GM23338 (cell line): ENCODE data around the gene NCK2. TPM values are rescaled to one million over a fixed set of nuclear protein-coding genes. Genes with fewer than 3 reads are reported as not detected.

Experiments
- ATAC-seq: fragments of 200-7000 bp; cut with Tn5 transposase; 3 replicates; pipeline ENCODE4 v1.9.1; 2020
- DNase-seq: peaks from one replicate; pipeline ENCODE4 v3.0.0-alpha.2; 2015; ENCODE audit warnings: low spot score
- H2AFZ ChIP-seq: fragments of 200-600 bp; sonication (generic); 2 replicates; pipeline ENCODE4 v1.8.0; 2016; ENCODE audit warnings: antibody characterized with exemption, mild to moderate bottlenecking, moderate library complexity
- H3F3A ChIP-seq: fragments of 200-600 bp; sonication (generic); replicated peaks from 2 replicates; pipeline ENCODE4 v1.8.0; 2017; ENCODE audit warnings: antibody characterized with exemption, mixed run types, low read depth
- H3K27ac ChIP-seq: fragments of 200-600 bp; sonication (generic); 2 replicates; pipeline ENCODE4 v1.6.1; 2016; ENCODE audit warnings: low read depth
- H3K27me3 ChIP-seq: fragments of 200-600 bp; sonication (generic); 2 replicates; pipeline ENCODE4 v1.8.0; 2016; ENCODE audit warnings: mild to moderate bottlenecking, mixed run types, moderate library complexity; ENCODE audit not compliant: insufficient read depth
- H3K36me3 ChIP-seq: fragments of 200-600 bp; sonication (generic); 2 replicates; pipeline ENCODE4 v1.8.0; 2016; ENCODE audit warnings: mild to moderate bottlenecking; ENCODE audit not compliant: insufficient read depth
- H3K4me1 ChIP-seq: fragments of 200-600 bp; sonication (generic); 2 replicates; pipeline ENCODE4 v1.8.0; 2016; ENCODE audit warnings: mild to moderate bottlenecking, moderate library complexity; ENCODE audit not compliant: insufficient read depth
- H3K4me2 ChIP-seq: fragments of 200-600 bp; sonication (generic); 2 replicates; pipeline ENCODE4 v1.7.1; 2017; ENCODE audit warnings: mixed run types
- H3K4me3 ChIP-seq: fragments of 200-600 bp; sonication (generic); 2 replicates; pipeline ENCODE4 v1.6.1; 2016; ENCODE audit warnings: mixed run types
- H3K79me2 ChIP-seq: fragments of 200-600 bp; sonication (generic); replicated peaks from 2 replicates; pipeline ENCODE4 v1.8.0; 2017; ENCODE audit warnings: mild to moderate bottlenecking; ENCODE audit not compliant: insufficient read depth
- H3K9me2 ChIP-seq: fragments of 200-600 bp; sonication (generic); 2 replicates; pipeline ENCODE4 v1.8.0; 2017; ENCODE audit not compliant: insufficient read depth
- H4K20me1 ChIP-seq: fragments of 200-600 bp; sonication (generic); replicated peaks from 2 replicates; pipeline ENCODE4 v1.8.0; 2017; ENCODE audit warnings: mild to moderate bottlenecking; ENCODE audit not compliant: insufficient read depth
- H3K27ac Mint-ChIP-seq: 2 replicates; pipeline ENCODE4 v1.8.0; 2020; ENCODE audit warnings: inconsistent platforms, mild to moderate bottlenecking, moderate library complexity, mixed read lengths
- H3K27me3 Mint-ChIP-seq: 3 replicates; pipeline ENCODE4 v1.8.0; 2022; ENCODE audit warnings: low read depth, mild to moderate bottlenecking, moderate library complexity, mixed read lengths, inconsistent platforms; ENCODE audit not compliant: insufficient read depth, poor library complexity
- H3K36me3 Mint-ChIP-seq: 3 replicates; pipeline ENCODE4 v1.8.0; 2021; ENCODE audit warnings: low read depth, mild to moderate bottlenecking, inconsistent platforms, moderate library complexity, mixed read lengths
- H3K4me1 Mint-ChIP-seq: 3 replicates; pipeline ENCODE4 v1.8.0; 2020; ENCODE audit warnings: mild to moderate bottlenecking, inconsistent platforms, mixed read lengths
- H3K4me3 Mint-ChIP-seq: 3 replicates; pipeline ENCODE4 v1.8.0; 2021; ENCODE audit warnings: moderate library complexity, mild to moderate bottlenecking, inconsistent platforms, mixed read lengths
- H3K9me3 Mint-ChIP-seq: 3 replicates; pipeline ENCODE4 v1.8.0; 2020; ENCODE audit warnings: moderate library complexity, mild to moderate bottlenecking, inconsistent platforms, mixed read lengths
- CREB1 ChIP-seq: fragments of 250-450 bp; sonication (Bioruptor Pico); IDR thresholded peaks from 2 replicates; pipeline ENCODE4 v1.5.0; 2020; ENCODE audit warnings: low read depth, mild to moderate bottlenecking, moderate library complexity
- EZH2phosphoT487 ChIP-seq: fragments of 200-600 bp; sonication (generic); IDR thresholded peaks from one replicate; pipeline ENCODE4 v1.8.1; 2018; ENCODE audit warnings: antibody characterized with exemption; ENCODE audit not compliant: unreplicated experiment
- JUNB ChIP-seq: IDR thresholded peaks from one replicate; pipeline ENCODE4 v1.6.1; 2016; ENCODE audit warnings: antibody characterized with exemption; ENCODE audit not compliant: unreplicated experiment
- NANOG ChIP-seq: IDR thresholded peaks from 2 replicates; pipeline ENCODE4 v1.6.1; 2016; ENCODE audit warnings: antibody characterized with exemption, borderline replicate concordance
- POLR2AphosphoS5 ChIP-seq: IDR thresholded peaks from 2 replicates; pipeline ENCODE4 v1.6.1; 2016; ENCODE audit warnings: antibody characterized with exemption, low read depth
- STAT1 ChIP-seq: IDR thresholded peaks from one replicate; pipeline ENCODE4 v1.6.1; 2016; ENCODE audit warnings: antibody characterized with exemption; ENCODE audit not compliant: unreplicated experiment
- ZNF331 ChIP-seq: fragments of 250-450 bp; sonication (Bioruptor Pico); IDR thresholded peaks from 2 replicates; pipeline ENCODE4 v1.5.0; 2020; ENCODE audit warnings: low read depth, mild to moderate bottlenecking, moderate library complexity
- polyA plus RNA-seq: library from polyadenylated mRNA; unstranded; fragments of >200 nt; fragmentation: Nextera tagmentation; extraction: Ambion mirVana; gene quantifications from 2 replicates; pipeline ENCODE4 v1.2.1, GENCODE V29; 2016
- total RNA-seq: library from RNA; depleted of rRNA; stranded (reverse); fragments of >200 nt; shearing (Covaris generic); gene quantifications from 2 replicates; pipeline ENCODE4 v1.2.3, GENCODE V29; 2014
- TF ChIP-seq, protein P1 (sequence below), 2 experiments: fragments of 200-600 bp in 1 of 2; sonication (generic) in 1 of 2; conservative IDR thresholded peaks; 2 replicates each; pipeline versions ENCODE4 v1.5.1 to v1.6.1; 2016 to 2017; ENCODE audit warnings: antibody characterized with exemption in 2 of 2, low read depth in 2 of 2, mild to moderate bottlenecking in 2 of 2, moderate library complexity in 1 of 2
- TF ChIP-seq, protein P2 (sequence below): IDR thresholded peaks from 2 replicates; pipeline ENCODE4 v1.6.1; 2016; ENCODE audit warnings: antibody characterized with exemption
- TF ChIP-seq, protein P3 (sequence below): fragments of 250-450 bp; sonication (Bioruptor Pico); IDR thresholded peaks from 2 replicates; pipeline ENCODE4 v1.5.0; 2020; ENCODE audit warnings: mild to moderate bottlenecking, moderate library complexity

Gene NCK2
- total and polyA plus RNA-seq, 2 experiments from 2014 or later, result 26.9 to 59.9 TPM

DNA sequence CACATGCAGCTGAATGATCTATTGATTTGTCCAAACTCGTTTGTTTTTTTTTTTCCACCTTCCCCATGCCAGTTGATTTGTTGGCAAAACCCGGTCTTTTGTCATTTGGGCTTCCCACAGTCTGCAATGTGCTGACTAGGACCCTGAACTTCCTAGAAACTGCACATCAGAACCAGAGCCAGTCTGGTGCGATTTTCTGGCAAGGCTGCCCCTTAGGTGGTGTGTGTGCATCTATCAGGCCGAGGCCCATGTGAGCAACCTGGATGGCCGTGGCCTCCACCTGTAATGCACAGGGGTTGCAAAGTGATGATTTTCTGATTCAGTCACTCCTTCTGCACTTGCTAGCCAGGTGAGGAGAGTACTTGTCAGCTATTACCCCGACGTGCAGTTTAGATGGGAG is 47.8 kb downstream of the NCK2 start (continued):
- TF ChIP-seq, protein P1, sequence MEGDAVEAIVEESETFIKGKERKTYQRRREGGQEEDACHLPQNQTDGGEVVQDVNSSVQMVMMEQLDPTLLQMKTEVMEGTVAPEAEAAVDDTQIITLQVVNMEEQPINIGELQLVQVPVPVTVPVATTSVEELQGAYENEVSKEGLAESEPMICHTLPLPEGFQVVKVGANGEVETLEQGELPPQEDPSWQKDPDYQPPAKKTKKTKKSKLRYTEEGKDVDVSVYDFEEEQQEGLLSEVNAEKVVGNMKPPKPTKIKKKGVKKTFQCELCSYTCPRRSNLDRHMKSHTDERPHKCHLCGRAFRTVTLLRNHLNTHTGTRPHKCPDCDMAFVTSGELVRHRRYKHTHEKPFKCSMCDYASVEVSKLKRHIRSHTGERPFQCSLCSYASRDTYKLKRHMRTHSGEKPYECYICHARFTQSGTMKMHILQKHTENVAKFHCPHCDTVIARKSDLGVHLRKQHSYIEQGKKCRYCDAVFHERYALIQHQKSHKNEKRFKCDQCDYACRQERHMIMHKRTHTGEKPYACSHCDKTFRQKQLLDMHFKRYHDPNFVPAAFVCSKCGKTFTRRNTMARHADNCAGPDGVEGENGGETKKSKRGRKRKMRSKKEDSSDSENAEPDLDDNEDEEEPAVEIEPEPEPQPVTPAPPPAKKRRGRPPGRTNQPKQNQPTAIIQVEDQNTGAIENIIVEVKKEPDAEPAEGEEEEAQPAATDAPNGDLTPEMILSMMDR (conservative IDR thresholded peaks at IDR 0.05; ENCODE audit: low read depth in 2 of 2), result no peak
- no peak for TF ChIP-seq CREB1 (CRISPR knock-in tag)
- no peak for TF ChIP-seq JUNB
- TF ChIP-seq, protein P2, sequence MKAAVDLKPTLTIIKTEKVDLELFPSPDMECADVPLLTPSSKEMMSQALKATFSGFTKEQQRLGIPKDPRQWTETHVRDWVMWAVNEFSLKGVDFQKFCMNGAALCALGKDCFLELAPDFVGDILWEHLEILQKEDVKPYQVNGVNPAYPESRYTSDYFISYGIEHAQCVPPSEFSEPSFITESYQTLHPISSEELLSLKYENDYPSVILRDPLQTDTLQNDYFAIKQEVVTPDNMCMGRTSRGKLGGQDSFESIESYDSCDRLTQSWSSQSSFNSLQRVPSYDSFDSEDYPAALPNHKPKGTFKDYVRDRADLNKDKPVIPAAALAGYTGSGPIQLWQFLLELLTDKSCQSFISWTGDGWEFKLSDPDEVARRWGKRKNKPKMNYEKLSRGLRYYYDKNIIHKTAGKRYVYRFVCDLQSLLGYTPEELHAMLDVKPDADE, result no peak
- TF ChIP-seq STAT1, result no peak
- TF ChIP-seq POLR2AphosphoS5, result no peak
- TF ChIP-seq EZH2phosphoT487, result no peak

DNA sequence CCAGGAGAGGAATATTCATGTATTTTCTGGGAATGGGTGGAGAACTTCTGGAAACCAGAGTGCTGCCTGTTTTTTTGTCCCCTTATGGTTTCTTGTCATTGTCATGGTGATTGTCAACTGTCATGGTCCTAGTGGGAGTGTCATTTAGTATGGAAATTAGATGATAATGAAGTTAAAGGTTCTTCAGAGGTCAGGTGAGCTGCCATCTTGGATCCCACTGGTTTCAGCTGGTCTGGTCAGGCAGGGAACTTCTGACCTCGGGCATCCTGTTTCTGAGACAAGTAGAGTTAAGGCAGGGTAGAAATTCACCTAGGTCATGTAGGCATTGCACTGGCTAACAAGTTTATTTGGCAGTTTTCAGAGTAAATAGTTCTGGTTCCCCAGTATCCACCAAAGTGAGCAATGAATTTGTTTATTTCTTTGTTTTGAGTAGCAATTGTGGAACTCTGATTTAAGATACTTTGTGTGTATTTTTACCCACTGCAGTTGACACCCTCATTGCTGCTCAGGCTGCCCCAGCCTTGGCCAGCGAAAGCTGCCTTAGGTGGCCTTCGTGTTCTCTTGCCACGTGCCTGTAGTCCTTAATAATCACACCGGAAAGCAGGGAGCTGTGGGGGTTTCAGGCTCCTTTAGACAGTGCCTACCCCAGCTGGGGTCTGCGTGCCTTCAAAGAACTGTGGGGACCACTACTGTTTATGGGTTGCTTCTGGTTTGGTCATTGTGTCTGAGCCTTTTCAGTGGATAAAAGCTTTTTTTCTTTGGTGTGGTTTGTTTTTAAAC is 48.7 kb downstream of the NCK2 start:
- H3K4me2 ChIP-seq, result no peak overlapping the region
- peaks cover 55% of the 10 kb centered on the region for H3K4me1 ChIP-seq
- H3K36me3 ChIP-seq, result no peaks in the 10 kb centered on the region
- no peaks in the 10 kb centered on the region for H3F3A ChIP-seq
- no peaks in the 10 kb centered on the region for H3K27me3 ChIP-seq
- ATAC-seq, result no peak
- H3K9me2 ChIP-seq, result peaks cover 8% of the 10 kb centered on the region
- peaks cover 4% of the 10 kb centered on the region for H3K27me3 Mint-ChIP-seq
- no peak for DNase-seq
- no peaks in the 10 kb centered on the region for H3K9me3 Mint-ChIP-seq
- H3K27ac ChIP-seq, result no peak overlapping the region
- H3K79me2 ChIP-seq, result peaks cover 99% of the 10 kb centered on the region
- H4K20me1 ChIP-seq, result peaks cover 38% of the 10 kb centered on the region
- peaks cover 5% of the 10 kb centered on the region; the same call in 1 of the 3 replicates for H3K36me3 Mint-ChIP-seq
- no peak overlapping the region for H2AFZ ChIP-seq
- H3K27ac Mint-ChIP-seq, result no peak overlapping the region
- peaks cover 75% of the 10 kb centered on the region for H3K4me1 Mint-ChIP-seq
- TF ChIP-seq NANOG, result no peak
- no peak overlapping the region for H3K4me3 ChIP-seq
- no peak overlapping the region for H3K4me3 Mint-ChIP-seq

DNA sequence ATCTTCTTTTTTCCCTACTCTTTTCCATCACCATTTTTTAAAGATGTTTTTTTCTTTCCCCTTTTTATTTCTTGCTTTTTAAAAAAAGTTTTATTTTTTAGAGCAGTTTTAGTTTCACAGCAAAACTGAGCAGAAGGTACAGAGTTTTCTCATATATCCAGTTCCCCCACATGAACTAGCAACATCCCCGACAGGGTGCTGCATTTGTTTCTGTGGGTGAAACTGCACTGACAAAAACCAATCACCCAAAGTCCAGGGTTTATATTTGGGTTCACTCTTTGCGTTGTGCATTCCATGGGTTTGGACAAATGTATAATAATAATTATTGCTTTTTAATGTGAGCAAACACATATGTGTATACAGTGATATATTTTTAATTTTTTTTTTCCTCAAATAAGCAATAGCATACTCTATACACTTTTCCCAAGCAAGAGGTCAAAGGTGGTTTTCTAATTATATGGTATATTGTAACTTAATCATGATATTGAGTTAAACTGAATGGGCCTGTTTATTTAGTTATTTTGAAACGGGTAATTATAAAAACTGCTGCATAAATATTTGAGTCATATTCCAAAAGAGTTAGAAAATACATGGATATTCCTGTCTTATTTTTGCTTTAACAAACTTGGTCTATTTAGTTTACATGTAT is 50.3 kb downstream of the NCK2 start:
- peaks cover 5% of the 10 kb centered on the region; the same call in 1 of the 3 replicates for H3K36me3 Mint-ChIP-seq
- TF ChIP-seq ZNF331 (CRISPR knock-in tag) (no peak), POLR2AphosphoS5 (no peak), STAT1 (no peak)
- TF ChIP-seq, protein P3, sequence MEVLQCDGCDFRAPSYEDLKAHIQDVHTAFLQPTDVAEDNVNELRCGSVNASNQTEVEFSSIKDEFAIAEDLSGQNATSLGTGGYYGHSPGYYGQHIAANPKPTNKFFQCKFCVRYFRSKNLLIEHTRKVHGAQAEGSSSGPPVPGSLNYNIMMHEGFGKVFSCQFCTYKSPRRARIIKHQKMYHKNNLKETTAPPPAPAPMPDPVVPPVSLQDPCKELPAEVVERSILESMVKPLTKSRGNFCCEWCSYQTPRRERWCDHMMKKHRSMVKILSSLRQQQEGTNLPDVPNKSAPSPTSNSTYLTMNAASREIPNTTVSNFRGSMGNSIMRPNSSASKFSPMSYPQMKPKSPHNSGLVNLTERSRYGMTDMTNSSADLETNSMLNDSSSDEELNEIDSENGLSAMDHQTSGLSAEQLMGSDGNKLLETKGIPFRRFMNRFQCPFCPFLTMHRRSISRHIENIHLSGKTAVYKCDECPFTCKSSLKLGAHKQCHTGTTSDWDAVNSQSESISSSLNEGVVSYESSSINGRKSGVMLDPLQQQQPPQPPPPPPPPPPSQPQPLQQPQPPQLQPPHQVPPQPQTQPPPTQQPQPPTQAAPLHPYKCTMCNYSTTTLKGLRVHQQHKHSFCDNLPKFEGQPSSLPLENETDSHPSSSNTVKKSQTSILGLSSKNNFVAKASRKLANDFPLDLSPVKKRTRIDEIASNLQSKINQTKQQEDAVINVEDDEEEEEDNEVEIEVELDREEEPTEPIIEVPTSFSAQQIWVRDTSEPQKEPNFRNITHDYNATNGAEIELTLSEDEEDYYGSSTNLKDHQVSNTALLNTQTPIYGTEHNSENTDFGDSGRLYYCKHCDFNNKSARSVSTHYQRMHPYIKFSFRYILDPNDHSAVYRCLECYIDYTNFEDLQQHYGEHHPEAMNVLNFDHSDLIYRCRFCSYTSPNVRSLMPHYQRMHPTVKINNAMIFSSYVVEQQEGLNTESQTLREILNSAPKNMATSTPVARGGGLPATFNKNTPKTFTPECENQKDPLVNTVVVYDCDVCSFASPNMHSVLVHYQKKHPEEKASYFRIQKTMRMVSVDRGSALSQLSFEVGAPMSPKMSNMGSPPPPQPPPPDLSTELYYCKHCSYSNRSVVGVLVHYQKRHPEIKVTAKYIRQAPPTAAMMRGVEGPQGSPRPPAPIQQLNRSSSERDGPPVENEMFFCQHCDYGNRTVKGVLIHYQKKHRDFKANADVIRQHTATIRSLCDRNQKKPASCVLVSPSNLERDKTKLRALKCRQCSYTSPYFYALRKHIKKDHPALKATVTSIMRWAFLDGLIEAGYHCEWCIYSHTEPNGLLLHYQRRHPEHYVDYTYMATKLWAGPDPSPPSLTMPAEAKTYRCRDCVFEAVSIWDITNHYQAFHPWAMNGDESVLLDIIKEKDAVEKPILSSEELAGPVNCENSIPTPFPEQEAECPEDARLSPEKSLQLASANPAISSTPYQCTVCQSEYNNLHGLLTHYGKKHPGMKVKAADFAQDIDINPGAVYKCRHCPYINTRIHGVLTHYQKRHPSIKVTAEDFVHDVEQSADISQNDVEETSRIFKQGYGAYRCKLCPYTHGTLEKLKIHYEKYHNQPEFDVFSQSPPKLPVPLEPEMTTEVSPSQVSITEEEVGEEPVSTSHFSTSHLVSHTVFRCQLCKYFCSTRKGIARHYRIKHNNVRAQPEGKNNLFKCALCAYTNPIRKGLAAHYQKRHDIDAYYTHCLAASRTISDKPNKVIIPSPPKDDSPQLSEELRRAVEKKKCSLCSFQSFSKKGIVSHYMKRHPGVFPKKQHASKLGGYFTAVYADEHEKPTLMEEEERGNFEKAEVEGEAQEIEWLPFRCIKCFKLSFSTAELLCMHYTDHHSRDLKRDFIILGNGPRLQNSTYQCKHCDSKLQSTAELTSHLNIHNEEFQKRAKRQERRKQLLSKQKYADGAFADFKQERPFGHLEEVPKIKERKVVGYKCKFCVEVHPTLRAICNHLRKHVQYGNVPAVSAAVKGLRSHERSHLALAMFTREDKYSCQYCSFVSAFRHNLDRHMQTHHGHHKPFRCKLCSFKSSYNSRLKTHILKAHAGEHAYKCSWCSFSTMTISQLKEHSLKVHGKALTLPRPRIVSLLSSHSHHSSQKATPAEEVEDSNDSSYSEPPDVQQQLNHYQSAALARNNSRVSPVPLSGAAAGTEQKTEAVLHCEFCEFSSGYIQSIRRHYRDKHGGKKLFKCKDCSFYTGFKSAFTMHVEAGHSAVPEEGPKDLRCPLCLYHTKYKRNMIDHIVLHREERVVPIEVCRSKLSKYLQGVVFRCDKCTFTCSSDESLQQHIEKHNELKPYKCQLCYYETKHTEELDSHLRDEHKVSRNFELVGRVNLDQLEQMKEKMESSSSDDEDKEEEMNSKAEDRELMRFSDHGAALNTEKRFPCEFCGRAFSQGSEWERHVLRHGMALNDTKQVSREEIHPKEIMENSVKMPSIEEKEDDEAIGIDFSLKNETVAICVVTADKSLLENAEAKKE (CRISPR knock-in tag), result no peak

More for the DNA sequence above, 50.3 kb downstream of the NCK2 start:
- peaks cover 15% of the 10 kb centered on the region for H3K9me2 ChIP-seq
- H3K4me3 Mint-ChIP-seq, result peak overlapping the region; percentile 22; the same call in 1 of the 3 replicates
- peaks cover 64% of the 10 kb centered on the region for H3K4me1 Mint-ChIP-seq
- peak overlapping the region; percentile 11 for H3K4me2 ChIP-seq
- H3K27ac Mint-ChIP-seq, result peak overlapping the region; percentile 32; the same call in 1 of the 2 replicates
- peaks cover 38% of the 10 kb centered on the region for H3K4me1 ChIP-seq
- no peaks in the 10 kb centered on the region for H3K9me3 Mint-ChIP-seq
- ATAC-seq (no peak), DNase-seq (no peak)
- no peak overlapping the region for H2AFZ ChIP-seq
- no peaks in the 10 kb centered on the region for H3K36me3 ChIP-seq
- H3F3A ChIP-seq, result no peaks in the 10 kb centered on the region
- H3K27ac ChIP-seq, result no peak overlapping the region; the same call in 1 of the 2 replicates
- H3K4me3 ChIP-seq, result no peak overlapping the region
- peaks cover 100% of the 10 kb centered on the region for H3K79me2 ChIP-seq
- H4K20me1 ChIP-seq, result peaks cover 27% of the 10 kb centered on the region; the same call in 1 of the 2 replicates
- no peaks in the 10 kb centered on the region for H3K27me3 ChIP-seq
- peaks cover 4% of the 10 kb centered on the region for H3K27me3 Mint-ChIP-seq
